Retina (tissue), 1 donor: ENCODE measurements around the gene TNIP1.

ENCODE experiments used
- DNase-seq: peaks from one replicate; pipeline ENCODE4 v3.0.0-alpha.2; 2016

TNIP1 gene

DNA sequence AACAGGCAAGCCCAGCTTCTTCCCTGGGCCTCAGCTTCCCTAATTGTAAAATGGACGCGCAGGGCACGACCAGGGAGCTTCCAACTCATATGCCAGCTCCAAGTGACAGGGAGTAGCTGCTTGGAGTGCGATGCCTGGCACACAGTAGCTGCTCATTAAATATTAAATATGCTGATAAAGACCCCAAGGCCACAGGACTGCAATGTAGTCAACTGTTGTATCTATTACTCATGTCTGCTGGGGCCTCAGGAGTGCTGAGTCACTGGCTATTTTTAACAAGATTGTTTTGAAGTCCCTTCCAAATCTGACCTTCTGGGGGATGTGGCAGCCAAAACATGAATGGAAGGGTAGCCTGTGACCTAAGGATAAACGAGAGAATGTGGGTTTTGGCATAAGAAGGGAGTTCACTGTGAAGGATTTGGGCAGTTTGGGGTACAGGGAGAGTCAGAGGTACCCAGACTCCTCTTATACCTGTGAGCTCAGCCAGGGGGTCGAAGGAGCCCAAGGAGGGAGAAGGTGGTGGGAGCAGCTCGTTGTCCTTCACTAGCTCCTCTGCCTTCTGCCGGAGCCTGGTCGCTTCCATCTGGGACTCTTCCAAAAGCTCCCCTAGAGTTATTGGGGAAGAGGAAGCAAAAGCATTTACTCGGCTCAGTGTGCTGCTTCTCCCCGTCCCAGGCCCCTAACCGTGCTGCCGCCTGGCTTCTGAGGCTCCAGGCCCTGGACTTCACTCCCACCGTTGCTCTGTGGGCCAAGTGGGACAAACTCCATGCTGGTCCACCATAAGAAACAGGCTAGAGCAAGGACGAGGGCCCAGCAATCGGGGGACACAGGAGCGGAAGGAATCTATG, 17.5 kb downstream of the TNIP1 start:
- no peak for DNase-seq

DNA sequence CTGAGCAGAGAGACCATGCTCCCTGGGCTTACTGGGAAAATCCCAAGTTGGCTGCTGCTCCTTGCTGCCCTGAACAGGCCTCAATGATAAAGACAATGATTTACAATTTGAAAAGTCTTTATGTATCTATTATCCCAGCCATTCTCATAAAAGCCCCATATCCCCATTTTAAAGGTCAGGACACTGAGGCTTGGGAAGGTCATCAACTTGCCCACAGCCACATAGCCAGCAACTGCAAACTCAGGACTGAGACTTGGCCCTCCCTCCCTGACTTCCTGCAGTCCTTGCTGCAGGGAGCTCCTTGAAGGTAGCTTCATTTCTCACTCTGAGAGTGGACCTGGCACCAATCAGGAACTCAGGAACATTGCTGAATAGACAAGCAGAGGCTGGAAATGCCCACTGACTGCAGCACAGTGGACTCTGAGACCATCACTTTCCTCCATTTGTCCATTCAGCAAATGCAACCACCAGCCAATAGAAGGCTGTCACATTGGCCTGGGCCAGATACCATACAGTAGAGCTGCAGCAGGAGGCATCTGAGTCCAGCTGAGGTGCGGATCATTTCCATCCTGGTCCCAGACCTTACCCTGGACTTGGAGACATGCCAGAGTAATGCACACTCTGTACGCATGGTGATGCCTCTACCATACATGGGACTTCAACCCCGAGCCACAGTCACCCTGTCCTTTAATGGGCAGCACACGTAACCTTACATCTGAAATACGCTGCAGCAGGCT, 18.3 kb downstream of the TNIP1 start:
- no peak for DNase-seq

DNA sequence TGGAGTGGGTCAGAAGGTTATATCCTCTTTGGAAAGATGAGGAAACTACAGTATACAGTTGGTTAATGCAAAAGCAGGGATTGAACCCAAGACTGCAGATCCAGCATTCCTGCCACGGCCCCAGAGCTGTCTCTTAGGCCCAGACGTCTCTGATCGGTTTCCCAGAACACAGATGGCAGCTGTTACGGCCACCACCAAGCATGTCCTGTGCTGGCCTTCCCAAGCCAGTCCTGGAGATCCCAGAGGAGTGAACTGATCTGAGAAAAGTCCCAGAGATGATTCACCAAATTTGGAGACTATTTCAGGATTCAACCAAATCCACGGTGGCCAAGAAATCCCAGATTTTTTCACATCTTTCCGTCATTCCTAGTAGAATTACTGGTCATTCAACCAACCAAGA, 20.1 kb downstream of the TNIP1 start:
- no peak for DNase-seq

DNA sequence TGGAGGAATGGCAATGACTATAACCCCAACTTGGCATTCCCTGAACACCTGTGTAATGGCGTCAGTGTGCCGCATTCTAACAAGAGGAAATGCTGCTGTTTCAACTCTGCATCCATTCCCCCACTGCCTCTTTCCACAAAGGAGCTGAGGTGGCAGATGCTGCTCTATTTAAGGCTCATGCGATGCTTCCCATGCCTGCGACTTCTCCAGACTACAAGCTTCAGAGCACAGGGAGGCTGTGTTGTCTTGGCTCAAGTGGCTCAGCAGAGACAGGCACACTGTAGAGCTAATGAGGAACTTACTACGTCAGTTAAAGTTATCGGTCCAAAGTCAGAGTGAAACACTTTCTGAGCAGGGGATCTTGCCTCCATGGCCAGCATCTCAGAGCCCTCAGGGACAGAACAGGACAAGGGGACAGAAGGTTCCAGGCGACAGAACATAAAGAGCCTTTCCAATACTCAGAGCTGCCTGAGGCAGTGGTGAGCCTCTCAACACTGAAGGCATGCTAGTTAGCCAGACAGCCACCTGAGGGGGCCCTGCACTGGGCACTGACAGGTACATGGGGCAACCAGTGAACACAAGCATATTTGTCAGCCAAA, 21.8 kb downstream of the TNIP1 start:
- no peak for DNase-seq

DNA sequence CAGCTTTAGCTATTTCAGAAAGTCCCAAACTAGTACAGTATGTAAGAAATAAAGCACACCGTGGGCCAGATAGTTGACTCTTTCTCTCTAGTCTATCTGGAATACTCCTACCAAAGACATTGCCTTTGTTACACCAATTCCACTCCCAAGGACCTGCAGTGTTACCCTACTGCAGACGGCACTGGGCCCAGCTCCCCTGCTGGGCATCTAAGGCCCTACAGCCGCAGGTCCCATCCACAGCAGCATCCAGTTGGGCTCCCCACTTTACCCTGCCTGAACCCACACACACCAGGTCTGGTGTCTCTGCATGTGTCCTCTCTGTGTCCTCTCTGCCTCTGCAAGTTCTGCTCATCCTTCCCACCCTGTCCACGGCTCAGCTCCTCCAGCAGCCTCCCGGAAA, 22.5 kb downstream of the TNIP1 start:
- no peak for DNase-seq

DNA sequence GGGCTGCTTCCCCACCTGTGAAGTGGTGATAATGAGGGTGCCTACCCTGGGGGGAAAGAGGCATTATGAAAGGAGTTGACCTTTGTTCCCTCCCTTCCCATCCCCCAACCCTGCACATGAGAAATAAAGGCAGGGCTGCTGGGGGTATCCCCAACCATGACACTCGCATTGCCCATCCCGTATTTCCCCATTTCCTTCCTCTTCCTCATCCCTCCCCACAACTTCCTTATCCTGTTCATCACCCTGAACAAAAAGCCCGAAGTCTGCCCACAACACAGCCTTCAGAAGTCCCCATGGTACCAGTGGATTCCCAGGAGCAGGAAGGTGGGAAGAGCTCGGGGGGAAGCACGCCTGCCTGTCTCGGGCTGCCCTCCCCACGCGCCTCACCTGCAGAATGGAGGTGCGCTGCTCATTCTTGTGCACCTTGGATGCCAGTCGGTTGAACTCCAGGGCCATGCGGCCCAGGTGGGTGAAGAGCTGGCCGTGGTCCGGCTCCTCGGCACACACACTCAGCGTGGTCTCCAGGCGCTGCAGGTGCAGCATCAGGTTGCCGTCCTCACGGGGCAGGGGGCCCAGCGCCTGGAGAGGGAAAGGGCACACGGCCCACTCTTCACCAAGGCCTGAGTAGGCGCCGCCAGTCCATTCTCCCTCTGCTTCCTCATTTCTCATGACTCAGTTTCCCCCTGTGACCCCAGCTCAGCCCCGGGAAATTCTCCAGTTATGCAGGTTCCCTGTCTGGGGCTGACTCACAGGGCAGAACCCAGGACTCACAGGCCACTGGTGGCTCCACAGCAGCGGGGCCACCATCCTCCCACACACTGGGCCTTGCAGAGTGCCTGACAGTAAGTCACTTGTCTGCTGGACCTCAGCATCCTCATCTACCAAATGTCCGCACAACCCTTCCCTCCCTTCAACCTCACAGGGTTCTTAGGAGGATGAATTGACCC, 24.2 kb downstream of the TNIP1 start:
- no peak for DNase-seq

DNA sequence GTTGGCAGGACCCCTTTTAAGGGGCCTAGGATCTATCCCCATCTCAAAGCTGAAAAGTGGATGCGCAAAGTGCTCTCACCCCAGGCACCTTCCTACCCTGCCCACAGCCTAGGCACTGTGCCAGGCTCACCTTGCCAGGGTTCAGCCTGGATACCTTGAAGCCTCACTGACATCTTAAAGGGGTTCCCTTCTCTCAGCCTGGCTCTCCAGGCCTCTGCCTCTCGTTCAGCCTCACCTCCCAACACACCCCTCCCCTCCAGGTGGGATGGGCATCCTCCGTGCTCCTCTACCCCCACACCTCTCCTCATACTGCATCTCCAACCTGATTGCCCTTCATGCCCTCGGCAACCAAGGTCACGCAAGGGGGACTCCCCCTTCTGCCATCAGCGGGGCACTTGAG, 25.5 kb downstream of the TNIP1 start:
- DNase-seq, result no peak

DNA sequence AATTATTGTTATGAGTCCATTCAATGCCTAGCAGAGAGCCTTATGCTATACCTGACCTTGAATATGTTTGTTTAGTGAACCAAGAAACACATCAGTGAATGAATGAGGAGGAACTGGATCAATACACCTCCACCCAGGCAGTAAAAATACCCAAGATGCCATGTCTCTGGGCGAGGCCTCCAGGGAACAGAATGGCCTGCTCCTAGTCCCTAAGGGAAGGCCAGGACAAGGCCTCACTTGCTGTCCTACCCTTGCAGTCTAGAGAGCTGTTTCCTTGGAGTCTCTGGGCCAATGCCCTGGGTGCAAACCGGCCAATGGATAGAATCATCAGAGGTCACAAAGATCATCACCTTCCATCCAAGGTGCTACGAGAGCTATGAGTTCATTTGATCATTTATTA, 26.1 kb downstream of the TNIP1 start:
- DNase-seq, result no peak

DNA sequence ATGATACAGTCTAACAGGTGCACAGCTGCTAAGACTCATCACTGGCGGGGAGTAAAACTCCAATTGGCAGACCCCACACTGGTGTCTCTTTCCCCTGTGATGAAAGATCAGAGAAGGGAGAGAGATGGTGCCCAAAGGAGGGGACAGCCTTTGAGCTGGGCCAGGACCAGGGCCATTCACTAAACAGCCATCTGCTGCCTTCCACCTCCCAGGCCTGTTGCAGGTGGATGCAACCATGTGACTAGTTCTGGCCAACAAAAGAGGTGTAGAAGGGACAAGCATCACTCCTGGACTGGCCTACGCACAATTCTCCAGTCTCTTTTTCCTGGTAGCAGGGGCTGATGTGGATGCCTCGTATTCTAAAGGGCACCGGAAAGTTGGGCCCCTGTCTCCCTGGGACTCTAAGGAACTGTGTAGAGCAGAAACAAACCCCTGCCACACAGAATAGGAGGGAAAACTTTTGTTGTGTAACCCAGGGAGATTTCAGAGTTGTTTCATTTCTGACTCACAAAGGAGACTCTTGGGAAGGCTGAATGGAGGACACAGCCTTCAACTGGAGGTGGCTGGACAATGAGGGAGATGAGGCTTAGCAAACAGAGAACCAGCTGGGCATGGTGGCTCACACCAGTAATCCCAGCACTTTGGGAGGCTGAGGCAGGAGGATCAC, 26.9 kb downstream of the TNIP1 start:
- no peak for DNase-seq

DNA sequence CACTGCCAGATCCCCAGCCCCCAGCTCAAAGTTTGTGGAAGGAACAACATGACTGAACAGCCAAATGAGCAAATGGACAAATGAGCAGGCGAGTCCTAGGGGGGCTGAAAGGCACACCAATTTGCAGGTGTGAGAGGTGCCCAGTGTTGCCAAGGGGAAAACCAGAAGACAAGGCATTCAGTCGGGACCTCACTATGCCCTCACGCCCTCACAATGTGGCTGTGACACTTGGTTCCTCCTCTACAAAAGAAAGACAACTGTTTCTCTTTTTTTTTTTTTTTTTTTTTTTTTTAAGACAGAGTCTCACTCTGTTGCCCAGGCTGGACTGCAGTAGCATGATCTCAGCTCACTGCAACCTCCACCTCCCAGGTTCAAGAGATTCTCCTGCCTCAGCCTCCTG, 28.0 kb downstream of the TNIP1 start:
- DNase-seq, result no peak

DNA sequence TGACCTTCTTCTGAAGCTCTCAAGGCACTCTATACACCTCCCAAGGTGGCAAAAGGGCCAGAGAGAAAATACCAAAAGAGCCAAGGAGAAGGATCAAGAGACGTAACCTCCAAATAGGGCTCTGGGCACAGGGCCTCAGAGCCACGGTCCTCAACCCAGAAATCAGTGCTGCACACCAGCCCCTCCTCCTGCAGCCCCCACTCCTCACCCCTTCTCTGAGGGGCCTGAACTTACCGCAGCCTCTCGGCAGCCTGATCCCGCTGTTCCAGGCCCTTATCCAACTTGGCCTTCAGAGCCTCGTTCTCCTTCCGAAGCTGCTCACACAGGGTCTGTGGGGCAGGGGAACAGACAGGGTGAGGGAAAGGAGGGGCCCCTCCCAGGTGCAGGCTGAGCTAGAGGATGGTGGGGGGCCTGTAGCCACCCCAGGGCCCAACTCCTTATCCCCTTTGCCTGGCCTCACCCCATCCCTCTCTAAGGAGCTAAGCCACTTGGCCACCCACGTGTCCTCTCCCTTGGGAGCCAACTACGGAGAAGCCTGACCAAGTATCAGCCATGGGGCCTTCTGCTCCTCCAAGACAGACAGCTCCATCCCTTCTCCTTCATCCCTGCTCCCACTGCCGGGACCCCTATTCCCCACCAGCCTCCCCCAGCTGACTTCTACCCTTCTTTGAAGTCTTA, 28.8 kb downstream of the TNIP1 start:
- DNase-seq, result no peak

DNA sequence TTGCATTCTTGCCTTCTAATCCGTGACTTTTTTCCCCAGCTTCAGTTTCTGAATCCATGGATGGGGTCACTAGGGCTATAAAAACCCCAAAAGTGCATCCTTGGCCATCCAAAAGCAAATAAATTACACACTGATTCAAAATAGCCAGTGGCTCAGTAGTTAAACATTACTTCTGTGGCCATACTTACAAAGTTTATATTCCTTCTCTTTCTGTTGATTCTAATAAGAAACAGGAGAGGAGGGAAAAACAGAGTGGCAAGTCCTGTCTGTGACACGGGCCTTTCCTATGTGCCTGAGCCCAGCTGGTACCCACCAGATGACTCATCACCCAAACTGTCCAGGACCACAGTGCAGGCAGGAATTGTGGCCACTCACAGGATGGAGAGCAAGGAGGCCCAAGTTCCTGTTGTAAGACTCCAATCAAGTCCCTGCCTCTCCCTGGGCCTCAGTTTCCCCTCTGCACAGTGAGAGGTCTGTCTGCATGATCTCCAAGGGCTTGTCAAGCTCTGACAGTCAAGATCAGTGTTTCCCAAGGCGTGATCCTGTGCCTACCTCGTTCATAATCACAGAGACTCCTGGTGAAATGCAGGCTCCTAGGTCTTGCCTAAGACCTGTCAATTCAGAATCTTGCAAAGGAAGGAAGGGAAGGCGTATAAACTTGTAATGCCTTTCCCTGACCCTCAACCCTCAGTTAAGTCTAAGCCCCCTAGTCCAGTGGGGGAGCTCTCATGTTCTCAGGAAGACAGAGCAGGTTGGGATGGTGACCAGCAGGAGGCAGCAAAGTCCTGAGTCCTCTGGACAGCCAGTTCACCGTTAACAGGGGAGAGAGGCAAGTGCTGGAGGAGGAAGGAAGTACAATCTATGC, 29.5 kb downstream of the TNIP1 start:
- DNase-seq, result peak; percentile 65

DNA sequence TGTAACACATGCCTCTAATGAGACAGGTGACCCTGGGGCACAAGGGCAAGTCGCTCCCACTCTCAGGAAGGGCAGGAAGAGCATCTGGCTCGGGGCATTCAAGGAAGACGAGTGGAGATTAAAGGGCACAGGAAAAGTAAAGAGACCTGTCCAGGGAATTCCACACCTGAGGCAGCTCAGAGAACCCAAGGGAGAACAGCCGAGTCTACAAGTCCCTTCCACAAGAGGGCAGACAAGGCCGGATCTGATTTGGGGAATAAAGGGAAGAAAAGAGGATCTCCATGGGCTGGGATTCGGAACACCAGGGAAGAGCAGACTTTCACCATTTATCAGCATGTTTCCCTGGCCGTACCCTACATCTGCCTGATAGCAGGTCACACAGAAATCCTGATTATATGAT, 32.3 kb downstream of the TNIP1 start:
- DNase-seq, result no peak

DNA sequence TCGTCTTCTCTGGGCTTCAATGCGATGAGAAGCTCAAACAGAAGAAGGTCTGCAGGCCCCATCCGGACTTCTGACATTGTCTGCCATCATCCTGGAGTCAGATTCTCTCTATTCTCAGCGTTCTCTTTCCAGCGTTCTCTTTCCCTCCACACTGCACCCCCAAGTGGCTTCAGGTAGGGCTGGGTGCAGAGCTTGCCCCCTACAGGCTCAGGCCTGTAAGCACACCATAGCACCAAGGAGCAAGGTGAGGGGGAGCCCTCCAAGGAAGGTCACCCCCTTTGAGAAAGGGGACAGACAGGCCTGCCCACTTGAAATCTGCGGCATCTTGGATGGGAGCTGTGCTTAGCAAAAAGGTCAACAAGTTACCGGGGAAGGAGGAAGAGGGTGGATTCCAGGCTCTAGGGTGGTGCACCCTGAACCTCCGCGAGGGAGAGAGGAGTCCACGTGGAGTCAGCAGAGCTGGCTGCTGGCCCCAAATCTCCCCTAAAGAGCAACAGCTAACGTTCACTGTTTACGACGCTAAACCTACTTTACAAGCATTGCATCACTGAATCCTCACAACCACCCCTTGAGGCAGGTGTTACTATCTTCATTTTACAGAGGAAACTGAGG, 32.9 kb downstream of the TNIP1 start:
- DNase-seq, result peak; percentile 33

DNA sequence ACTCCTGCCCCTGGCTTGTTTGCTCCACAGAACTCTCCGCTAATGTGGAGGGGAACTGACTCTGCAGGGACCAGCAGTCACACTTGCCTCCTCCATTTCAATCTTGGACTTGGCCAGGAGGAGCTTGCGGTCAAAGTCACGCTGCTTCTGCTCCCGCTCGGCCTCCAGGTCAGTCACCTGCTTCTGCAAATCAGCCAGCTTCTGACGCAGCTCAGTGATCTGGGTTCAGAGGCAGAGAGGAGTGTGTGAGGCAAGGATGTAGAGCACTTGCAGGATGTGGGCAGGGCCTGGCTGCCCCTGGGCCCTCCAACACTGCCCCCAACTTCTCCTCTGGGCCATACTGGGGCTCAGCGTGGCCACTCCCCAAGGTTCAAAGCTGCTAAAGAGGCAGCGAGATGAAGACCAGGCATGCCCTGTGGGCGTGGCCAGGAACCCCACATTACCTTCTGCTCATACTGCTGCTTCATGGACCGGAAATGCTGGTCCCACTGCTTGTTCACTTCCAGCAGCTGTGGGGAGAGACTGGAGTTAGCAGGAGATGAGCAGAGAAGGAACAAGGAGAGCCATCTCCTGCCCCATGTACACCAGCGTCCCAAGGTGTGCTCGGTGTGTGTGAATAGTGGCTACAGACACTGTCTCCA, 38.3 kb downstream of the TNIP1 start:
- DNase-seq, result no peak

DNA sequence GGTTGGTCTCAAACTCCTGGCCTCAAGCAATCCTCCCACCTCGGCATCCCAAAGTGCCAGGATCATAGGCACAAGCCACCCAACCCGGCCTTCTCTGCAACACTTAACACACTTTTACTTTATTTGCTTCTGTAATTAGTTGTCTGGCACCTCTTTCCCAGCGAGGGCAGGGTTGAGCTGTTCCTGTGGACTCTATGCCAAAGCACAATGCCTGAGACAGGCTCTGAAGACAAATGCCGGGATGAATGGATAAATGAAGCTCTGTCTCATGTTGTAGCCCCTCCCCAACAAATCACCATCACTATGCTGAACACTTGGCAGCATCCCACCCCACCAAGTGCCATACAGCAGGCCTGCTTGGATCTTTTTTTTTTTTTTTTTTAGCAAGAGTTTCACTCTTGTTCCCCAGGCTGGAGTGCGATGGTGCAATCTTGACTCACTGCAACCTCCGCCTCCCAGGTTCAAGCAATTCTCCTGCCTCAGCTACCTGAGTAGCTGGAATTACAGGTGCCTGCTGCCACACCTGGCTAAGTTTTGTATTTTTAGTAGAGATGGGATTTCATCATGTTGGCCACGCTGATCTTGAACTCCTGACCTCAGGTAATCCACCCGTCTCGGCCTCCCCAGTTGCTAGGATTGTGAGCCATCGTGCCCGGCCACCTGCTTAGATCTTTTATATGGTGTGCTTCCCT, 39.1 kb downstream of the TNIP1 start:
- no peak for DNase-seq

DNA sequence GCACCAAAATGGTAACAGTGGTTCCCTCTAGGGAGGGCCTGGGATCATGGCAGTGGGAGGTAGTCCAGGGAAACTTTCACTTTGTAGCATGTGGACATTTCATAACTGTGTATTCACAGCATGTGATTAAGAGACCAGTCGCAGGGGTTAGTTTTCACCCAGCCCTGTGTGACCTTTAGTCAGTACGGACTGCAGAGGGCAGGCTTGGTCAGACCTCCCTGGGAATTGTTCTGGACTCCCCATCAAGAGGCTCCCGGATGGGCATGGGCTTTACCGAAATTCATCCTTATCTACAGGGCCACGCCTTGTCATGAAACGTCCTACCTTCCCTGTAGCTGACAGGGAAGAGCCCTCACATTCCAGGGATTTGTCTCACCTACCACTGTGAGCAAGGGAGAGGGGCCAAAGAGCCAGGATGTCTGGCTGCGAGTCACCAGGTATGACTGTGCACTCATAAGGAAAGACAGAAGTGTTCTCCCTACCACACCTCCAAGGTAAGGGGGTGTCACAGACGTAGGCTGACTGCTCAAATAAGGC, 40.6 kb downstream of the TNIP1 start:
- no peak for DNase-seq

DNA sequence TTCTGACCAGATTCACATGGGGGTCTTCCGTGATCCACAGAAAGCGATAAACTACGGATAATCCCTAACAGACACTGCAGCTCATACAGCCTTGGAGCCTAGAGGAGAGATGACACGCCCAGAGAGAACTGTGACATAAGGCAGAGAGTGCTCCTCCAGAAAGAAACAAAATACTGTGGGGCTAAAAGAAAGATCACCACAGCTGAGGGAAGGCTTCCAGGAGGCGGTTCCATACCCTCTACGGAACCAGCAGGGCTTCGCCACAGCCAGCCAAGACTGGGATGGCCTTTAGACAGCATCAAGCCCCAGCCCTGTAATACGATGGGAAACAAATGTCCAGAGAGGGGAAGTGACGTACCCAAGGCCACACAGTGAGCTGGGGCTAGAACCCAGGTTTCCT, 41.2 kb downstream of the TNIP1 start:
- no peak for DNase-seq

DNA sequence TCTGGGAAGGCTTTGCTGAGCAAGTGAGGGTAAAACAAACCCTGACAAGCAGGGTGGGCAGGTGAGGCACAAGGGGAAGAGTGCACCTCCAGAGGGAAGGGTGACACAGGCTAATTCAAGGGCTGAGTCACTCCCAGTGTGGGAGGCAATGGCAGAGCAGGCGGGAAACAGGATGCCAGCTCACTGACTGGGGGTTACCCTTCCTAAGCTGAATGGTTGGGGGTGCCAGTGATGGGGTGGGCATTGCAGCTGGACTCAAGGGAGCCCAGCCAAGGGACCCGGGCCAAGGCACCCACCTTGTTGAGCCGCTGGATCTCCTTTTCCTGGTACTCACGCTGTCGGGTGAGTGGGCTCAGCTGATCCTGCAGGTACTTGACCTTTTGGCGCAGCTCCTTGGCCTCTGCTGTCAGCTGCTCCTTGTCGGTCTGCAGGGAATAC, 42.0 kb downstream of the TNIP1 start:
- DNase-seq, result no peak
